Measurements from ENCODE around the gene SNX30. TPM values are rescaled to one million over a fixed set of nuclear protein-coding genes. Genes with fewer than 3 reads are reported as not detected.

SNX30 gene
- total RNA-seq, 1 experiment from 2014 or later, result 12.7 TPM

- Histone ChIP-seq H3K9me3 (ENCODE audit: control insufficient read depth in 1 of 2, insufficient read depth in 1 of 2, low read depth in 1 of 2, low read length in 2 of 2) (no peaks in the 10 kb centered on the region), H3K9ac (ENCODE audit: low read length) (no peak overlapping the region), H3K4me2 (ENCODE audit: low read length) (no peak overlapping the region), H3K27ac (ENCODE audit: low read depth, low read length) (no peak overlapping the region), H3K9me2 (ENCODE audit: insufficient read depth) (no peaks in the 10 kb centered on the region), H3K27me3 (ENCODE audit: insufficient read depth, low read length) (no peaks in the 10 kb centered on the region), H3K36me3 (ENCODE audit: control insufficient read depth in 1 of 2, insufficient read depth in 2 of 2, low read length in 2 of 2) (no peaks in the 10 kb centered on the region), H3K79me2 (ENCODE audit: insufficient read depth, low read length) (peaks cover under 1% of the 10 kb centered on the region; the same call in 1 of the 2 replicates), H3K4me1 (ENCODE audit: control insufficient read depth in 1 of 2, insufficient read depth in 2 of 2, low read length in 2 of 2) (peaks cover 0 to 21% of the 10 kb centered on the region in 2 experiments; a peak in 2 of 4 replicates), H4K20me1 (ENCODE audit: insufficient read depth) (no peaks in the 10 kb centered on the region), H3K4me3 (replicated peaks in 1 of 2; ENCODE audit: low read depth in 1 of 2, low read length in 2 of 2) (no peak overlapping the region), H2AFZ (ENCODE audit: low read depth, low read length, poor library complexity, severe bottlenecking) (no peak overlapping the region)
- intact Hi-C loops (cut with micrococcal nuclease), result no loop called here
- CTCF ChIA-PET, result no interaction called here
- ATAC-seq (no peak), DNase-seq (ENCODE audit: low read depth, low spot score) (no peak)
- no TSS peak for BruUV-seq (replicated peaks)
- POLR2A ChIA-PET, result no interaction called here
- RAD21 ChIA-PET (ENCODE audit: low non-redundant PET in 1 of 2, low total read pairs in 2 of 2, uncharacterized antibody in 2 of 2, unreplicated experiment in 2 of 2), result no interaction called here
- TF ChIP-seq POLR2A (IDR thresholded peaks at IDR 0.05; ENCODE audit: borderline replicate concordance, extremely low read depth, insufficient read depth, insufficient read length) (no peak), ZBTB33 (IDR thresholded peaks at IDR 0.05; ENCODE audit: extremely low read depth, insufficient replicate concordance, low read length) (no peak), EGR1 (IDR thresholded peaks at IDR 0.05; ENCODE audit: low read depth) (no peak), CTCF (IDR thresholded peaks at IDR 0.05 in 2 of 3, conservative IDR thresholded peaks at IDR 0.05 in 1 of 3; ENCODE audit: borderline replicate concordance in 1 of 3, insufficient read depth in 1 of 3, low read depth in 2 of 3, low read length in 2 of 3) (no peak)
These were observed 10.3 kb downstream of the SNX30 start for GRCh38 chr9:112760821-112761220.
